ENCODE measurements around the gene ZNF500. TPM values are rescaled to one million over a fixed set of nuclear protein-coding genes. Genes with fewer than 3 reads are reported as not detected.

Gene ZNF500
- total RNA-seq, 1 experiment from 2014 or later = 20.1 TPM

- ChIA-PET CTCF (no interaction called here), POLR2A (no interaction called here), RAD21 (ENCODE audit: low non-redundant PET in 1 of 2, low total read pairs in 2 of 2, uncharacterized antibody in 2 of 2, unreplicated experiment in 2 of 2) (no interaction called here)
- Histone ChIP-seq H3K79me2 (ENCODE audit: insufficient read depth, low read length) (no peaks in the 10 kb centered on the region), H3K27me3 (ENCODE audit: insufficient read depth, low read length) (no peaks in the 10 kb centered on the region), H3K4me2 (ENCODE audit: low read length) (no peak overlapping the region), H3K9me3 (ENCODE audit: control insufficient read depth in 1 of 2, insufficient read depth in 1 of 2, low read depth in 1 of 2, low read length in 2 of 2) (no peaks in the 10 kb centered on the region), H3K9ac (ENCODE audit: low read length) (no peak overlapping the region), H3K36me3 (ENCODE audit: control insufficient read depth in 1 of 2, insufficient read depth in 2 of 2, low read length in 2 of 2) (peaks cover 29 to 31% of the 10 kb centered on the region in 2 experiments), H2AFZ (ENCODE audit: low read depth, low read length, poor library complexity, severe bottlenecking) (no peak overlapping the region), H3K9me2 (ENCODE audit: insufficient read depth) (no peaks in the 10 kb centered on the region), H3K4me3 (replicated peaks in 1 of 2; ENCODE audit: low read depth in 1 of 2, low read length in 2 of 2) (no peak overlapping the region), H4K20me1 (ENCODE audit: insufficient read depth) (no peaks in the 10 kb centered on the region), H3K27ac (ENCODE audit: low read depth, low read length) (no peak overlapping the region), H3K4me1 (ENCODE audit: control insufficient read depth in 1 of 2, insufficient read depth in 2 of 2, low read length in 2 of 2) (no peaks in the 10 kb centered on the region)
- no peak for TF ChIP-seq ZFX (IDR thresholded peaks at IDR 0.05)
- no peak for TF ChIP-seq POLR2A (IDR thresholded peaks at IDR 0.05; ENCODE audit: borderline replicate concordance, extremely low read depth, insufficient read depth, insufficient read length)
- no peak for TF ChIP-seq YY1 (IDR thresholded peaks at IDR 0.05; ENCODE audit: extremely low read depth, insufficient replicate concordance, low read depth, low read length)
- no peak for TF ChIP-seq EZH2 (IDR thresholded peaks at IDR 0.05)
- no peak for TF ChIP-seq SRF (IDR thresholded peaks at IDR 0.05; ENCODE audit: low read depth)
- no peak for TF ChIP-seq ATF3 (IDR thresholded peaks at IDR 0.05)
- TF ChIP-seq CBX3 (IDR thresholded peaks at IDR 0.05; ENCODE audit: low read depth) = no peak
- no peak for TF ChIP-seq TCF7L2 (IDR thresholded peaks at IDR 0.05; ENCODE audit: borderline replicate concordance, extremely low read depth, insufficient read depth, insufficient read length)
- no peak for TF ChIP-seq POLR2AphosphoS5 (IDR thresholded peaks at IDR 0.05; ENCODE audit: low read depth, low read length)
- TF ChIP-seq, protein P1, sequence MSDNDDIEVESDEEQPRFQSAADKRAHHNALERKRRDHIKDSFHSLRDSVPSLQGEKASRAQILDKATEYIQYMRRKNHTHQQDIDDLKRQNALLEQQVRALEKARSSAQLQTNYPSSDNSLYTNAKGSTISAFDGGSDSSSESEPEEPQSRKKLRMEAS (IDR thresholded peaks at IDR 0.05) = no peak
- TF ChIP-seq, protein P2, sequence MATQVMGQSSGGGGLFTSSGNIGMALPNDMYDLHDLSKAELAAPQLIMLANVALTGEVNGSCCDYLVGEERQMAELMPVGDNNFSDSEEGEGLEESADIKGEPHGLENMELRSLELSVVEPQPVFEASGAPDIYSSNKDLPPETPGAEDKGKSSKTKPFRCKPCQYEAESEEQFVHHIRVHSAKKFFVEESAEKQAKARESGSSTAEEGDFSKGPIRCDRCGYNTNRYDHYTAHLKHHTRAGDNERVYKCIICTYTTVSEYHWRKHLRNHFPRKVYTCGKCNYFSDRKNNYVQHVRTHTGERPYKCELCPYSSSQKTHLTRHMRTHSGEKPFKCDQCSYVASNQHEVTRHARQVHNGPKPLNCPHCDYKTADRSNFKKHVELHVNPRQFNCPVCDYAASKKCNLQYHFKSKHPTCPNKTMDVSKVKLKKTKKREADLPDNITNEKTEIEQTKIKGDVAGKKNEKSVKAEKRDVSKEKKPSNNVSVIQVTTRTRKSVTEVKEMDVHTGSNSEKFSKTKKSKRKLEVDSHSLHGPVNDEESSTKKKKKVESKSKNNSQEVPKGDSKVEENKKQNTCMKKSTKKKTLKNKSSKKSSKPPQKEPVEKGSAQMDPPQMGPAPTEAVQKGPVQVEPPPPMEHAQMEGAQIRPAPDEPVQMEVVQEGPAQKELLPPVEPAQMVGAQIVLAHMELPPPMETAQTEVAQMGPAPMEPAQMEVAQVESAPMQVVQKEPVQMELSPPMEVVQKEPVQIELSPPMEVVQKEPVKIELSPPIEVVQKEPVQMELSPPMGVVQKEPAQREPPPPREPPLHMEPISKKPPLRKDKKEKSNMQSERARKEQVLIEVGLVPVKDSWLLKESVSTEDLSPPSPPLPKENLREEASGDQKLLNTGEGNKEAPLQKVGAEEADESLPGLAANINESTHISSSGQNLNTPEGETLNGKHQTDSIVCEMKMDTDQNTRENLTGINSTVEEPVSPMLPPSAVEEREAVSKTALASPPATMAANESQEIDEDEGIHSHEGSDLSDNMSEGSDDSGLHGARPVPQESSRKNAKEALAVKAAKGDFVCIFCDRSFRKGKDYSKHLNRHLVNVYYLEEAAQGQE (IDR thresholded peaks at IDR 0.05; ENCODE audit: low read depth) = no peak
- no peak for TF ChIP-seq EZH2phosphoT487 (IDR thresholded peaks at IDR 0.05; ENCODE audit: borderline replicate concordance)
- intact Hi-C loops (cut with micrococcal nuclease) = no loop called here
- no peak for DNase-seq (ENCODE audit: low read depth, low spot score)
- no TSS peak for BruUV-seq (replicated peaks)
- no peak for ATAC-seq
Observed at GRCh38 chr16:4814046-4814445, 47.1 kb upstream of the ZNF500 start.
